ENCODE measurements around the gene BTBD6.

Gene BTBD6

GRCh38 chr14:105215602-105216001 lies 32.7 kb upstream of the BTBD6 start:
- Histone ChIP-seq H3K4me3 (ENCODE audit: low read depth in 1 of 2, low read length in 2 of 2) (no peak overlapping the region), H3K27me3 (ENCODE audit: insufficient read depth, low read length, poor library complexity) (no peaks in the 10 kb centered on the region), H4K20me1 (ENCODE audit: insufficient read depth, low read length) (peaks cover 31% of the 10 kb centered on the region), H3K9ac (ENCODE audit: low read depth, low read length) (no peak overlapping the region), H3K79me2 (ENCODE audit: insufficient read depth, low read length) (no peaks in the 10 kb centered on the region), H2AFZ (ENCODE audit: low read depth, low read length) (no peak overlapping the region), H3K27ac (ENCODE audit: low read length) (no peak overlapping the region), H3K4me2 (ENCODE audit: insufficient read depth, low read length) (no peak overlapping the region), H3K4me1 (ENCODE audit: insufficient read depth, low read length) (no peaks in the 10 kb centered on the region), H3K36me3 (ENCODE audit: insufficient read depth, low read length) (peaks cover 92% of the 10 kb centered on the region), H3K9me3 (ENCODE audit: insufficient read depth, low read length, severe bottlenecking) (no peaks in the 10 kb centered on the region)
- TF ChIP-seq CTCF (IDR thresholded peaks at IDR 0.05; ENCODE audit: borderline replicate concordance, extremely low read depth, low read length, poor library complexity, severe bottlenecking) (no peak), EZH2 (IDR thresholded peaks at IDR 0.05; ENCODE audit: borderline replicate concordance, low read depth, low read length, severe bottlenecking) (no peak)
- ATAC-seq (ENCODE audit: insufficient read depth, low read depth) (no peak), DNase-seq (no peak)

GRCh38 chr14:105216490-105217247 lies 31.7 kb upstream of the BTBD6 start:
- no peak overlapping the region for H2AFZ ChIP-seq (ENCODE audit: low read depth, low read length)
- no peak for ATAC-seq (ENCODE audit: insufficient read depth, low read depth)
- H3K9me3 ChIP-seq (ENCODE audit: insufficient read depth, low read length, severe bottlenecking): no peaks in the 10 kb centered on the region
- H3K36me3 ChIP-seq (ENCODE audit: insufficient read depth, low read length): peaks cover 95% of the 10 kb centered on the region
- H4K20me1 ChIP-seq (ENCODE audit: insufficient read depth, low read length): peaks cover 39% of the 10 kb centered on the region
- no peak overlapping the region for H3K27ac ChIP-seq (ENCODE audit: low read length)
- no peaks in the 10 kb centered on the region for H3K4me1 ChIP-seq (ENCODE audit: insufficient read depth, low read length)
- H3K4me2 ChIP-seq (ENCODE audit: insufficient read depth, low read length): no peak overlapping the region
- H3K4me3 ChIP-seq (ENCODE audit: low read depth in 1 of 2, low read length in 2 of 2): no peak overlapping the region
- no peaks in the 10 kb centered on the region for H3K27me3 ChIP-seq (ENCODE audit: insufficient read depth, low read length, poor library complexity)
- H3K79me2 ChIP-seq (ENCODE audit: insufficient read depth, low read length): no peaks in the 10 kb centered on the region
- TF ChIP-seq CTCF (IDR thresholded peaks at IDR 0.05; ENCODE audit: borderline replicate concordance, extremely low read depth, low read length, poor library complexity, severe bottlenecking) (no peak), EZH2 (IDR thresholded peaks at IDR 0.05; ENCODE audit: borderline replicate concordance, low read depth, low read length, severe bottlenecking) (no peak)
- H3K9ac ChIP-seq (ENCODE audit: low read depth, low read length): no peak overlapping the region
- DNase-seq: no peak

GRCh38 chr14:105217774-105218173 lies 30.6 kb upstream of the BTBD6 start:
- Histone ChIP-seq H3K79me2 (ENCODE audit: insufficient read depth, low read length) (no peaks in the 10 kb centered on the region), H3K36me3 (ENCODE audit: insufficient read depth, low read length) (peaks cover 90% of the 10 kb centered on the region), H2AFZ (ENCODE audit: low read depth, low read length) (no peak overlapping the region), H3K4me3 (ENCODE audit: low read depth in 1 of 2, low read length in 2 of 2) (no peak overlapping the region), H3K4me2 (ENCODE audit: insufficient read depth, low read length) (no peak overlapping the region), H3K9ac (ENCODE audit: low read depth, low read length) (no peak overlapping the region), H3K27ac (ENCODE audit: low read length) (no peak overlapping the region), H3K9me3 (ENCODE audit: insufficient read depth, low read length, severe bottlenecking) (no peaks in the 10 kb centered on the region), H3K27me3 (ENCODE audit: insufficient read depth, low read length, poor library complexity) (no peaks in the 10 kb centered on the region), H3K4me1 (ENCODE audit: insufficient read depth, low read length) (no peaks in the 10 kb centered on the region), H4K20me1 (ENCODE audit: insufficient read depth, low read length) (peaks cover 33% of the 10 kb centered on the region)
- no peak for DNase-seq
- TF ChIP-seq EZH2 (IDR thresholded peaks at IDR 0.05; ENCODE audit: borderline replicate concordance, low read depth, low read length, severe bottlenecking) (no peak), CTCF (IDR thresholded peaks at IDR 0.05; ENCODE audit: borderline replicate concordance, extremely low read depth, low read length, poor library complexity, severe bottlenecking) (no peak)
- no peak for ATAC-seq (ENCODE audit: insufficient read depth, low read depth)
